ENCODE measurements around the gene ESCO1.
"Not testable (repeated sequence)": the region's sequence is repeated elsewhere in the genome, so short reads cannot be mapped to it uniquely, and the experiment has no call there.

Gene ESCO1

DNA sequence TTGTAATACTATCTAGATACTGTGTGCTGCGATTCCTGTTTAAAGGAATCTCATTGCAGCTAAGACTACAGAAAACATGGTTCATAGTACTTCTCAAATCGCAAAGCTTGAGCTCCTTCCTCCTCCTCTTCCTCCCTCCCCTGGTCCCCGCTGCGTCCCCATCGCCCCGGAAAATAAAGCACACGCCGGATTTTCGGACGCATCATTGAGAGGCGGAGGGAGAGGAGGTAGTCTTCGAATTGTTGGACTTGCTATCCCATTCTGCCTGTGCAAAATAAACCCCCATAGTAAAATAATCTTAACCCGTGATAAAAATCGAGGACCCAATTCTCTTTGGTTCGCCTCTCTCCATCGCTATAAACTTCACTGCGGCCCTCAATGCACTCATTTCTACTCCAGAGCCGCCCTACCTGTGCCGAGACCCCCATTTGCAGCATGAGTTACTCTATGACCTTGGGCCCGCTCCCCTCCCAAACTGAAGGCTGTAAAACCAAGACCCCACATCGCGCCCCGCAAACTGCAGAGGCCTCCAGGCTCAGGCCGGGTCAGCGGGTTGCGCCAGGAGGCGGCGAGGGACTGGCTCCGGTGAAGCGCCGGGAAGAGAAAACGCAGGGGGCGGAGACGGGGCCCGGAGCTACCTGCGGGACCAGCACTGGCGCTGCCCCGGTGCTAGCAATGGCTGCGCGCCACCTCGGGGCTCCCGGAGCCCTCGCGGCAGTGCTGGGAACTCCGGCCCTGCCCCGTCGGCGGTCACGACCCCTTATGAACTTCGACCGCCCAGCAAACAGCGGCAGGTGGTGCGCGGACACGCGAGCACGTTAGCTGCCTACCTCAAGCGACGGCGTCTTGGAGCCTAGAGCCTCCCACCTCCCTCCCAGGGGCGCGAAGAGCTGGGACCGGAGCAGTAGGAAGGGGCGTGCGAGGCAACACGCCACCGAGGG lies 649 bp downstream of the ESCO1 start:
- TF ChIP-seq, protein P1, sequence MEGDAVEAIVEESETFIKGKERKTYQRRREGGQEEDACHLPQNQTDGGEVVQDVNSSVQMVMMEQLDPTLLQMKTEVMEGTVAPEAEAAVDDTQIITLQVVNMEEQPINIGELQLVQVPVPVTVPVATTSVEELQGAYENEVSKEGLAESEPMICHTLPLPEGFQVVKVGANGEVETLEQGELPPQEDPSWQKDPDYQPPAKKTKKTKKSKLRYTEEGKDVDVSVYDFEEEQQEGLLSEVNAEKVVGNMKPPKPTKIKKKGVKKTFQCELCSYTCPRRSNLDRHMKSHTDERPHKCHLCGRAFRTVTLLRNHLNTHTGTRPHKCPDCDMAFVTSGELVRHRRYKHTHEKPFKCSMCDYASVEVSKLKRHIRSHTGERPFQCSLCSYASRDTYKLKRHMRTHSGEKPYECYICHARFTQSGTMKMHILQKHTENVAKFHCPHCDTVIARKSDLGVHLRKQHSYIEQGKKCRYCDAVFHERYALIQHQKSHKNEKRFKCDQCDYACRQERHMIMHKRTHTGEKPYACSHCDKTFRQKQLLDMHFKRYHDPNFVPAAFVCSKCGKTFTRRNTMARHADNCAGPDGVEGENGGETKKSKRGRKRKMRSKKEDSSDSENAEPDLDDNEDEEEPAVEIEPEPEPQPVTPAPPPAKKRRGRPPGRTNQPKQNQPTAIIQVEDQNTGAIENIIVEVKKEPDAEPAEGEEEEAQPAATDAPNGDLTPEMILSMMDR (IDR thresholded peaks at IDR 0.05; ENCODE audit: low read depth, low read length) = no peak
- no peak for DNase-seq (ENCODE audit: extremely low read depth, low read depth)

GRCh38 chr18:21598726-21599584 lies 1.5 kb downstream of the ESCO1 start:
- DNase-seq (ENCODE audit: extremely low read depth, low read depth) = no peak
- TF ChIP-seq, protein P1 (IDR thresholded peaks at IDR 0.05; ENCODE audit: low read depth, low read length) = no peak

DNA sequence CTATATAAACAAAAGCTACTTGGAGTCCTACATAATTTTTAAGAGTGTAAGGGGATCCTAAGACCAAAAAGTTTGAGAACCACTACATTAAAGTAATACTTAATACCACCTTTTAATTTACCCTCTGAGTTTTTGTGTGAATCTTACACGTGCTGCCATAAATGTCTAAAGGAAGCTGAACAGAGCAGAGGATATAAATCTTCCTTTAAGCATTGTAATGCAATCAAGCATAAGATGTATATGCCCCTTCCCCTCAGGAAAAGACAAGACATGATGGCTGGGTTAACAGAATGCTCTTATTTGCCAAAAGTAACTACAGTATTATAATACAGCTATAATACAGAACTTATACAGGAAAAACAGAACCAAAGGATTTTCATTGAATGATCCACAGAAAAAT lies 2.9 kb downstream of the ESCO1 start:
- DNase-seq (ENCODE audit: extremely low read depth, low read depth) = no peak
- TF ChIP-seq, protein P1 (IDR thresholded peaks at IDR 0.05; ENCODE audit: low read depth, low read length) = no peak

GRCh38 chr18:21593540-21594257 lies 6.8 kb downstream of the ESCO1 start:
- TF ChIP-seq, protein P1 (IDR thresholded peaks at IDR 0.05; ENCODE audit: low read depth, low read length) = no peak
- no peak for DNase-seq (ENCODE audit: extremely low read depth, low read depth)

DNA sequence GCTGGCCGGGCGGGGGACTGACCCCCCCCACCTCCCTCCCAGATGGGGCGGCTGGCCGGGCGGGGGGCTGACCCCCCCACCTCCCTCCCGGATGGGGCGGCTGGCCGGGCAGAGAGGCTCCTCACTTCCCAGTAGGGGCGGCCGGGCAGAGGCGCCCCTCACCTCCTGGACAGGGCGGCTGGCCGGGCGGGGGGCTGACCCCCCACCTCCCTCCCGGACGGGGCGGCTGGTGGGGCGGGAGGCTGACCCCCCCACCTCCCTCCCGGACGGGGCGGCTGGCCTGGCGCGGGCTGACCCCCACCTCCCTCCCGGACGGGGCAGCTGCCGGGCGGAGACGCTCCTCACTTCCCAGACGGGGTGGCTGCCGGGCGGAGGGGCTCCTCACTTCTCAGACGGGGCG lies 8.1 kb downstream of the ESCO1 start:
- not testable (repeated sequence) for DNase-seq (ENCODE audit: extremely low read depth, low read depth)

DNA sequence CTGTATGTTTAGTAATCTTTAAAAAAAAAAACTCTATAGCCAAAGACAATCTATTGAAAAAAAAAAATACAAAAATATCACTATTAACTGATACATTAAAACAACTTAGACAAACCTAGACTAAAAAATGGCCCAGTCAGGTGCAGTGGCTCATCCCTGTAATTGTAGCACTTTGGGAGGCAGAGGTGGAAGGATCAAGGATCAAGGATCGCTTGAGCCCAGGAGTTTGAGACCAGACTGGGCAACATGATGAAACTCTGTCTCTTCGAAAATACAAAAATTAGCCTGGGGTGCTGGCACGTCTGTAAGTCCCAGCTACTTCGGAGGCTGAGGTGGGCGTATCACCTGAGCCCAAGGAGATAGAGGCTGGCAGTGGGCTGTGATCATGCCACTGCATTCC lies 16.1 kb downstream of the ESCO1 start:
- TF ChIP-seq, protein P1 (IDR thresholded peaks at IDR 0.05; ENCODE audit: low read depth, low read length) = no peak
- no peak for DNase-seq (ENCODE audit: extremely low read depth, low read depth)

GRCh38 chr18:21575656-21576055 lies 24.8 kb downstream of the ESCO1 start:
- no peak for DNase-seq (ENCODE audit: extremely low read depth, low read depth)
- TF ChIP-seq, protein P1 (IDR thresholded peaks at IDR 0.05; ENCODE audit: low read depth, low read length) = no peak
